GM19025 (cell line): Measurements from ENCODE around the gene FTH1.

ENCODE experiments used
- ATAC-seq: cut with Tn5 transposase; IDR thresholded peaks from one replicate; pipeline ENCODE4 v1.9.1; 2021; ENCODE audit warnings: mild to moderate bottlenecking, low read depth, moderate library complexity; ENCODE audit not compliant: unreplicated experiment

The FTH1 gene

DNA sequence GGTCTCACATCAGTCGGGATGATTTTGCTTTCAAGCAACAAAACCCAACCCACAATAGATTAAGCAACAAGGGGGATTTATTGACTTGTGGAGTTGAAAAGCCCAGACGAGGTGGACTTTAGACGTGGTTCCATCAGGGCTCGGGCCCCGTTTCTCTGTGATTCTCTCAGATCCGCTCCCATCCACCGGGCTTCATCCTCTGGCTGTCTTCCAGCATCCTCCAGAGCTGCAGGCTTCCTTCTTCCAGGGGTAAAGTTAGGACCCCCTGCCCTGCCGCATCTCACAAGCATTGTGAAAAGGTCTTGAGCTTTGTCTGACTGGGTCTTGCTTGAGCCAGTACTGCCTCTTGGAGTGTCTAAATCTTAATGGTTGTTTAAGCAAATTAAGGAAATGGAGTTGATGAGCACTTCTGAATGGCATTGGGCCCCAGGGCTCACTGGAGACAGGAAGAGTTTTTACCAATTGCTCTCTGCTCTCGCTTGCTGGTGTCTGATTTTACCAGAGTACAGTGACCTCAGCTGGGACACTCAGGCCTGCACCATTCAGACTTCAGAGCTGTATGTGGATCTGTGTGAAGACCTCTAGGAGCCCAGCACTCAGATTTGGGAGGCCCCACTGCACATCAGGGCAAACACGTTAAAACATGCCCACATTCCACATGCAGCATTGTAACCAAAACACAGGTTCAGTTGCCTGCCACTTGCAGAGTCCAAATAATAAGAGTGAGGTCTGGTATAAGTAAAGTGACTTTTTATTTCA is 13.5 kb upstream of the FTH1 start:
- no peak for ATAC-seq

DNA sequence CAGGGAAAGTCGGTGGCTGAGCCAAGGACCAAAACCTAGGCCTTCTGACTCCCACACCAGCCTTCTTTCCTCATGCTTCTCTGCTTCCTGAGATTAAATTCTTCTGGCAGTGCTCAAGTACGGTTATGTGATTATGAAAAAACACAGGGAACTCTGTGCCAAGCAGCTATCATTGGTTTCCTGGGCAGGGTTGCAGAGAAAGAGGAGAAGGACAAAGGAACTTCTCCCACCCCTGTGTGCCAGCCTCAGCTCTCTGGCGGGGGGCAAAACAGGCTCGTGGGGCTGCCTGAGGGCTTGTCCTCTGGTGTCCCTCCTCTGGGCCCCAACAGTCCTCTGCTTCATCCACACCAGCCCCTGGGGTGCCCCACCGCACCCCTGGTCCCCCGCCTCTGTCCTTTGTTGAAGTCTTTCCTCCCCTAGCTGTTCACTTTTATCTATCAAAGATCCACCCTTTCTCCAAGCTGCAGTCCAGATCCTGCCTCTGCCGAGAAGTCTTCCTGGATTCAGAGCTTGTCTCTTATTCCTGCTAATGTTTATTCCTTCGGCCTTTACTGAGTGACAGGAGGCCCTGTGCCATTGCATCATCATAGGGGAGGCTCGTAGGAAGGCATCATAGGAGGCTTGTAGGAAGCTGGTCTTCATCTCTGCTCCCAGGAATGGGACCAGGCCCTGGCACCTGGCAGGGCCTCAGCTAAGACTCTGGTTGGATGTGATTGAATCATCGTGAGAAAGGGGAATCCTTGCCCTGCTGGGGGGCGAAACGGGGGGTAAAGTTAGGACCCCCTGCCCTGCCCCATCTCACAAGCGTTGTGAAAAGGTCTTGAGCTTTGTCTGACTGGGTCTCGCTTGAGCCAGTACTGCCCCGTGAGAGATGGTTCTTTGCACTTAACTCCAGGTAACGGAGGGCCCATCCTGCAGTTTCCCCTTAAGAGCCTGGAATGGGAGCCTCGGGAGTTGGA is 11.5 kb upstream of the FTH1 start:
- no peak for ATAC-seq

DNA sequence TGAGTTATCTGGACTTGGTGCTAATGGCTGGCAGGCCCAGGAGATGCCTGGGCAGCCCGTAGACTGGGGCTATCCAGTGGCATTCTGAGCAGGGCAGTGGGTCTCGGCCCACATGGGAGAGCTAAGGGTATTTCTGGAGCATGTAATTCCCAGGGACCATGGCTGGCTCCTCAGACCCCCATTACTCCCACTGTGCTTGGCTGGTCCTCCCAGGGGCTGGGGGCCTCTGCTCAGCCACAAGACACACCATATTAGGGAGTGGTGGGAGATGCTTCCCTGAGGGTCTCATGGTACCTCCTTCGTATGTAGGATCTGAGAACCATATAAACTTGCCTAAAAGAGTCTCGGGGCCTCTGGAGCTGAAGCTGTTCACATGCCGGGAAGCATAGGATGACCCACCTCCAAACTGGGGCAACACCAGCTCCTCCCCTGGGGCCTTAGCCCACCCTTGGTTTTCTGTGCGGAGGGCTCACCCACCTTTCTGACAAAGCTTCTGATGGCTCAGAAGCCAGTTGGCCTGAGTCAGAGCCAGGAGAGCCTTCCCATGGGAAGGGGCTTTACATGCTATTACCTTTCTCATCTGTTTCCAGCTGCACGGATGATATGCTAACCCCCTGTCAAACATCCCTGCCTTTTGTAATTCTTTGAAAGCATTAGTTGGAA is 9.5 kb upstream of the FTH1 start:
- no peak for ATAC-seq

DNA sequence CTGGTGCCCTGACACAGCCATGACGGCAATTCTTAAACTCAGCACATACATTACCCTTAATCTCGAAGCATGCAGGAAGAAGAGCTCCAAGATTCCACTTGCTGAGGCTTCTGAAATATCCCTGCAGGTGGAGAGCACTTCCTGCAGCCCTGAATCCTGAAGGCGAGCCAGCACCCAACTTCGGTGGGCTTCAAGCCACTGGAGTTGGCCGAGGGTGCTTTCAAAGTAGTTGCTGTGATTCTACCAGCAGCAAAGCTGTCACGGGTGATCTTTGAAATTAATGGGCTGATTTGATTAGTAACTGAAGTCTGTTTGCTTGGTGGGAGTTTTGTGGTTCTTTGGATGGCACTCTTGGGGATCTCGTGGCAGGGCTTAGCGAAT is 9.0 kb upstream of the FTH1 start:
- no peak for ATAC-seq

DNA sequence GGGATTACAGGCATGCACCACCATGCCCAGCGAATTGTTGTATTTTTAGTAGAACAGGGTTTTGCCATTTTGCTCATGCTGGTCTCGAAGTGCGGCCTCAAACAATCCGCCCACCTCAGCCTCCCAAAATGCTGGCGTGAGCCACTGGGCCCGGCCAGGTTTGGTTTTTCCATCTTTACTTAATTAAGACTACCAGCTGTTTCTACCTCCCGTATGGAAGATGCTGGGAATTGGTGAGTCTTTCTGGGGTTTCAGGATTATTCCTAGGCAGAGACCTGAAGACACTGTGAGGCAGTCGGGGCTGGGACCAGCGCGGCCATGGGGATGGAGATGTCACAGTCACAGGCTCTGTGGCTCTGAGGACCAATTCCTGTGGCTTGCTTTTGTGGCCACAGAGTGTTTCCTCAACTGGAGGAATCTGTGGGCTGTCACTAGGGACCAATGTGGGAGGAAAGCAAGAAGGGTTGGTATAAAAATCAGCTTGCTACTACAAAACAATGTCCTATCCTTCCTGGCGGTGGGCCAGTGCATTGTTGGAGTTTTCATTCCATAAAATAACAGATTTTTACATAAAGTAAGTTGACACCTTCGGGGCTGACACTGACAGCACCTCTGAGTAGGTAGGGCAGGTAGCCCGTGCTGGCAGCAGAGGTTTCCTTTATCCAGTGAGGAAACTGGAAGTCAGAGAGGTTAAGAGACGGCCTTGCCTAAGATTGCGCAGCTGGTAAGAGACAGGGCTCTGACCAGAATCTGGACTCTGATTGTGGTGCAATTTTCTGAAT is 8.4 kb upstream of the FTH1 start:
- ATAC-seq = no peak

DNA sequence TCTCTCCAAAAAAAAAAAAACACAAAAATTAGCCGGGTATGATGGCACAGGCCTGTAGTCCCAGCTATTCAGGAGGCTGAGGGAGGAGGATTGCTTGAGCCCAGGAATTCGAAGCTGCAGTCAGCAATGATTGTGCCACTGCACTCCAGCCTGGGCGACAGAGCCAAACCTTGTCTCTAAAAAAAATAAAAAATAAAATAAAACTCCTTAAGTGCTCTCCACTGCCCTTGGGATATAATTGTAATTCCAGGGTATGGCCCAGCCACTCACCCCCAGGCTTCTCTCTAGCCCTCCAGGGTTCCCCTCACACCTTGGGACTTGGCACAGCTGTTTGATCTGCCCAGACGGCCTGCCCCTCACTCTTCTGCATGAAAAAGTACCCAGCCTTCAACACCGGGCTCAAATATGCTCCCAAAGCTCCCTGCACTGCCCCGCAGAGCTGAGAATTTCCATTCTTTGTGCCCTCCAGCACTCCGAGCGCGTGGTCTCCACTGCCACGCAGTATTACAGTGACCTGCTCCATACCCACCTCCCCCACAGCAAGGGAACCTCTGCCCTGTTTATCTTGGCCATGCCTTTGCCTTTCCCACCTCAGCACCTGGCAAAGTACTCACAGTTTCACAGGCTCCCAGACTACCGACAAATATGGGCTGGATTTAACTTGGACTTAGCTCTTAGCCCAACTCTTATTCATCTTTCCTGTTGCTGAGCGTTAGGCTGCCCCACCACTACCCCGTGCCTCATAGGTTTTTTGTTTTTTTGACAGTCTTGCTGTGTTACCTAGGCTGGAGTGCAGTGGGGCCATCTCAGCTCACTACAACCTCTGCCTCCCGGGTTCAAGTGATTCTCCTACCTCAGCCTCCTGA is 7.6 kb upstream of the FTH1 start:
- ATAC-seq = no peak

DNA sequence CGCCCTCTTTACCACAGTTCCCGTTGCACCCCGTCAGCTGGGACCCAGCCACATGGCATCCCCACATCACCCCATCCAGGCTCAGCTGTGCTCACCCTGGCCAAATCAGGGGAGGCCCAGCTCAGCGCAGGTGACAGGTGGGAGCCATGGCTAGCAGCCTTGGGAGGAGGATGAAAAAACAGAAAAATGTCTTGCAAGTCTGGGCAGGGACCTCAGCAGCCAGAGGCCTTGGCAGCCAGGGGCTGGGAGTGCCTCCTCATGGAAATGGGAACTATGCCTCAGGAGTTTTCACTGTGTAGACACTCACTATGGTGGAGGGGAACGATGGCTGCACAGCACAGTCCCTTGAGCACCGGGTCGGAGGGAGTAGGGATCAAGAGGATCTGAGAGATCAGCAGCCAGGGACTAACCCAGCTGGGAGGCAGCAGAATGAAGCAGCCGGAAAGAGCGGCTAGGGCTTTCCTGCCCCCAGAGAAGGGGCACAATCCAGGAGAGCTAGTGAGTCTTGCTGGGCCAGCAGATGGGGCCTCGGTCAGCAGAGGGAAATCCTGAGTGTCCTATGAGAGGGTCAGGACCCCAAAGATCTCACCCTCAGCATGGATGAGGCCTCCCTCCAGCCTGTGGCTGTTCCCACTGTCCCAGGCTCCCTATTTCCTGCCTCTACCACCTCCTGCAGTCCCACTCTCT is 6.2 kb upstream of the FTH1 start:
- ATAC-seq = no peak

DNA sequence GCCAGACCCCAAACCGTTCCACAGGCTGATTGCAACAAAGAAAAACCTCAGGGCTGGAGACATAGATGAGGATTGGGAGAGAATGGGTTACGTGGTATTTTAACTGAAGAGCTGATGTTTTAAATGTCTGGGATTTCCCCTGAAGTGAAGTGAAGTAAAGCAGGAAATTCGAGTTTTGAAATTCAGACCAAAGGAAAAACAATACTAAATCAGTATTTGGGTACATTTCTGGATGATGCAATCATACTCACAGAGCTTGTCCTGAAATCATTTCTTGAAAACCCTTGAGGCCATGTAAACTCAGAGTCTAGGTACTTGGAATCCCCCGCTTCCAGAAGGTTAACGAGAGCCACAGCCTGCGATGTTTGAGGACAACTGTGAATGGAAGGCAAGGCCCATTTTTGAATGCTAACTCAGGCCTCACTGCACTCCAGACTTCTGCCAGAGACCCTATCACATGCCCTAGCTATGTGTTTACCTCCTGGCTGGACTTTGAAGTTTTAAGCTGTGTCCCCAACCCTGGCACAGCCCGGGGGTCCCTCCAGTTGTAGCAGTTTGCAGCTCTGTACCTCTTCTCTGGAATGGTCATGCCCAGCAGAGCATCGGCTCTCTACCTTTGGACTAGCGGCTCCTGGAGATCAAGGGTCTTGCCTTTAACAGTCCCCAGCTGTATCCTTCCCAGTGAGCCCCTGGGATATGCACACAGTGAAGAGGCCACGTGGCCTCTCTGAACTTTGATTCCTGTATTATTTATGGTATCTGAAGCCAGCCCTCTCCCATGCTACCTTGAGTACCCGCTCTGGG is 5.4 kb upstream of the FTH1 start:
- no peak for ATAC-seq

DNA sequence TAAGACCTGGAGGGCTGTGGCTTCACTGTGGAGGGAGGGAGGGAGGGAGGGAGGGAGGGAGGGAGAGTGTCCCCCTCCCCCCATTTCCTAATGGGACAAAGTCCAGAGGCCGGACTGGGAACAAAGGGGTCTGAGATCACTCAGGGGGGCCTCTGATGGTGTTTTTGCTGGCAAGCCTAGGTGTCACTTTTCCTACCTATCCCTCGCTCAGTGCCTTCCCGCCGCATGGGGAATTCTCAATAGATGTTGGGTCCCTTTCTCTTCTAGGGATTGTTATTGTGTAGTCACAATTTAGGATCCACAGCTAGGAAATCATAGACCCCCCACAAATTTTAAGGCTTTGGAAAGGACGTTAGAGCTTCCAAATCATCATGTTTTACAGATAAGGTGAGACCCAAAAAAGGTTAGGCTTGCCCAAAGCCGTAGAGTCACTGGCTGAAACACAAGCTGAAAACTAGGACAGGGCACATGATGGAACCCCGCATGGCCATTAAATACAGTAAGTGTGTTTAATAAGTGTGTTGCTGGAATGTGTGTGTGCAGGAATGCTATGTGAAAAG is 4.8 kb upstream of the FTH1 start:
- ATAC-seq = no peak

DNA sequence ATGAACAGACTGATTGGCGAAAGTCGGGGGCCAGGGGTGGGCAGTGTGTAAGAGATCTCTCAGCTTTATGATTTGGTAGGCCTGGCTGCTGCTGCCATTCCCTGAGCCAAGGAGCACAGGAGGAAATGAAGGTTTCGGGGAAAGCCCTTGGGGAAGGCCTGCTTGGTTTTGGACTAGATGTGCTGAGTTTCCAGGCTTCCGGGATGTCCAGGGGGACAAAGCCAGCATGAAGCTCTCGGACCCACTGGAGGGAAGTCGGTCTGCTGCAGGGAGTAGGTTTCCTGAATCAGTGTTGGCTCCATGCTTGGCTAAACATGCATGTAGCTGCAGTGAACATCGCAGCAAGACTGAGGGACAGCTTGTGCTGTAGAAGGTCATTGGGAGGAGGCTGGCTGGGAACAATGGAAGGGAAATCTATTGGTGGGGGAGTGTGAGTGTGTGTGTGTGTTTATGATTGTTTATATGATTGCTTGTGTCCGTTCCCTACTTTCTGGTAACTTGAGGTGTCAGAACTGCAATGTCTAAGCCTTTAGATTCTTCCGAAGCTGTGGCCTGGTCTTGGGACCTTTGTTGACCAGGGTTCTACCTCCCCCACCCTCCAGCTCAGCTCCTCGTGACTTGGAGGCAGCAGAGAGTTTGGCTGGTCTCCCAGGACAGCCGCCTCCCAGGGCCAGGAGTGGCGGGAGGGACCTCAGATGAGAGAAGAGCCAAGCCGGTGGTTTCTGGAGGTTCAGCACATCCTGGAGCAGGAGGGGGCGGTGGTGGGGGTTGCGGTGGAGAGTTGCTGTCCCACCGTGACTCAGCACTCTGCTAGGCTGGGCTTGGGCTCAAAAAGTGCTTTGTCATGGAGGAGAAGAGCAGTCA is 4.0 kb upstream of the FTH1 start:
- no peak for ATAC-seq

DNA sequence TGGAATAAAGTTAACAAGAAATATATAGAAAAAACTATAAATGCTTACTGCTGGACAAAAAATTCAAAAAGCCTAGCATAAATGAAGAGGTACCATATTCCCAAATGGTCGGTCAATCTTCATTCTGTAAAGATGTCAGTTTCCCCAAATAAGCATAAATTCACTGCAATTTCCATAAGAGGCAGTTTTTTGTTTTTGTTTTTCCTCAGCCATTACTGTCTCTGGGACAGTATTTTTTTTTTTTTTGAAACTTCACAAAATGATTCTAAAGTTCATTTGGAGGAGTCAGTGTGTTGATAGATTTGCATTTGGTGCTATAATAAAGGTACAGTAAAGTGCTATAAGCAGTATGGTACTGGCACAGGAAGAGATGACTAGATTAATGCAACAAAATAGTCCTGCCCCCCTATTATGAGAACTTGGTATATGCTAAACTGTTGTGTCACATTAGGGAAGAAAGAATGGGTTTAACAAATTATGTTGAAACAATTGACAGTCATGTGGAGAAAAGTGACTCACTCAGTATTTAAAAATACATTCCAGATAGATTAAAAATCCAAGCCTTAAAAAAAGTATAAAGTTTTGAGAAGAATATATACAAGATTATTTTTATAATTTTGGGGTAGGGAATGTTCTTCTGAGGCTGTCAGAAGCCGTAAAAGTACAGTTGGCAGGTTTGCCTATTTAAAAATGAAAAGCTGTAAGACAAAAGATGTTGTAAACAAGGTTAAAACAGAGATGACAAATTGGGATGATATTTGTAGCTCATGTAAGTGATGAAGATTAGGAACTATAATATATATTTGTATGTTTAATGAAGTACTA is 2.6 kb upstream of the FTH1 start:
- no peak for ATAC-seq

DNA sequence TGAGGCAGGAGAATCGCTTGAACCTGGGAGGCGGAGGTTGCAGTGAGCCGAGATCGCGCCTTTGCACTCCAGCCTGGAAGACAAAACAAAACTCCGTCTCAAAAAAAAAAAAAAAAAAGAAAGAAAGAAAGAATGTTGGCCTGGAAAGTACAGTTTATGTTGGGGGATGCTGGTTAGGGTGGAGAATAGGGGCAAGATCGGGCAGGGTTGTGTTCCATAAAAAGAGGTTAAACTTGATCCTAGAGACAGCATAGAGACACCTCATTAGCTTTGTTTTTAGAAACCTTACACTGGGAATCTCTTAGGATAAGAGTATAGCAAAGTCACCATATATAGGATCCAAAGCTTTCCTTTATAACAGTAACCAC is 1.9 kb upstream of the FTH1 start:
- ATAC-seq = no peak

DNA sequence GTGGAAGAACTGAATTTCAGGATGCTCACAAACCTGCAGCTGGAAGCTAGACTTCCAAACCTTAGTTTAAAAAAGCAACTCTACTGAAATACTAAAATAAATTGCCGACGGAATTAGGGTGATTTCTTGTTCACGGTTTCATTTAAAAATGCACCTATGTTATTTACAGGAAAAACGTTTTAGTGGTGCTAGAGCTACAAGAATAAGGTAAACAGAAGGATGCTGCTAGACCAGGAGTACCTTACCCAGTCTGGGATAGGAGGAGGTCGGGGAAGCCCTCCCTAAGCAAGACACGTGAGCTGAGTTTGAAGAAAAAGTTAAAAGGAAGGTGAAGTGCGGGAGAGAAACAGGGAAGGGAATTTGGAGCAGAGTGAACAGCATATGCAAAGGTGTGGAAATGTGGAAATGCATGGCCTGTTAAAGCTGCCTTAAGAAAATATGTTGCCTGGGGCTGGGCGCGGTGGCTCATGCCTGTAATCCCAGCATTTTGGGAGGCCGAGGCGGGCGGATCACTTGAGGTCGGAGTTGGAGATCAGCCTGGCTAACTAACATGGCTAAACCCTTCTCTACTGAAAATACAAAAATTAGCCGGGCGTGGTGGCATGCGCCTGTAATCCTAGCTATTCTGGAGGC is 1.4 kb upstream of the FTH1 start:
- no peak for ATAC-seq

DNA sequence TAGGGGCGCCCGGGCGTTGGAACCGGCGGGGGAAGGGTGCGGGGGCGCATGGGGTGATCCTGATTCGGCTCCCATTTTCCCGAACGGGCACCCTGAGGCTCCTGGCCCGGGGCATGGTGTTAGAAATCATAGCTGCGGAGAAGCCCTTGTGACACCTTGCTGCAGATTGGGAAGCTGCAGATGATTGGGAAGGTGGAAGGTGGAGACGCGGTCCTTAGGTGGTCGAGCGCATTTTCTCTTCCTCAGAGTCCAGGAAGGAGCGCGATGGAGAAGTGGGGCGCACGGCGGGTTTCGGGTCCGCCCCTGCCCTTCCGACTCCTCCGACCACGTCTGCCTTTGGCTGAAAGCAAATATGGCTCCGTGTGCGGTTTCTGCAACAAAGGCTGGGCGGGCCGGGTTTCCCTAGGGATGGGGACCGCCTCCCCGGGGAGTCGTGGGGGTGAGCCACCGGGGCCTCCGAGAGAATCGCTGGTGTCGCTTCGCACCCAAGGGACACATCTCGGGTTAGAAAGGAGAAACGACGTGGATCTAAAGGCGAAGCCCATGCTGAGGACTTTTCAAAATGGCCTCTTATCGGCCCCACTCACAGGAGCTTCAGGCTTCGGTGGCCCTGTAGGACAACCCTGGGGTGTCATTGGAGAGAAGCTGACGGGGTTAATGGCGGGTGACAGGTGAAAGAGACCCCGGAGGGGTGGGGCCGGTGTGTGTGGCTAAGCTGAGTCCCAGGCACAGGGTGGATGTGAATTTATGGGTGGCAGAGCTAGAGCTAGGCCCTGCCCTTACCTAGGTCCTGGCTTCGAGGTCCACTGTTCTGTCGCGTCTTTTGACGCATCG is 707 bp upstream of the FTH1 start:
- ATAC-seq = peak; percentile 22

DNA sequence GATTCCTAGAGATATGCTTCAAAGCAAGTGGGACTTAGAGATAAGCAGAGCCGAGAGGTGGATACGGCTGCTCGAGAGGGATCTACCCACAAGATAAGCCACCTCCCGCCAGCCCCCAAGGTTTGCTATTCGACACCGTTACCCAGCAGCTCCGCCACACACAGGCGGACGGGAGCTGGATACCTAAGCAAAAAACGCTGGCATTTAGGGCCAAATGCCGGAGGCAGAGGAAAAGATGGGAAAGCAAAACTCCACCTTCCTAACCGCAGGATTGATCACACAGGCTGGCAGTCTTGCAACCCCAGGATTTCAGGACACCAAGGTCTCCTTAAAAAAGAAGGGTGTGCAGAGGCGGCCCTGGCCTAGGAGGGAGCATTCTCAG is 709 bp downstream of the FTH1 start:
- no peak for ATAC-seq
